DOHH2 (cell line): ENCODE measurements around the gene ZBTB3.

ENCODE experiments used
- CTCF ChIP-seq: fragments of 200-600 bp; sonication (generic); IDR thresholded peaks from one replicate; pipeline ENCODE4 v1.5.1; 2014; ENCODE audit warnings: antibody characterized with exemption, mild to moderate bottlenecking, low read depth, low read length; ENCODE audit not compliant: poor library complexity, severe bottlenecking
- EZH2phosphoT487 ChIP-seq: fragments of 200-600 bp; sonication (generic); IDR thresholded peaks from 2 replicates; pipeline ENCODE4 v1.6.1; 2017; ENCODE audit warnings: borderline replicate concordance, mild to moderate bottlenecking, antibody characterized with exemption, low read length, moderate library complexity, mixed read lengths

- TF ChIP-seq CTCF (no peak), EZH2phosphoT487 (no peak)
These were observed 20.4 kb upstream of the ZBTB3 start for GRCh38 chr11:62774407-62774806.
